Epithelial cell of prostate (primary cell): ENCODE results near the gene CDYL2.
"Not testable (repeated sequence)": the region's sequence is repeated elsewhere in the genome, so short reads cannot be mapped to it uniquely, and the experiment has no call there.

Source experiments
- DNase-seq: peaks from one replicate; pipeline ENCODE4 v3.0.0-alpha.2; 2011; ENCODE audit warnings: low read depth, low spot score
- H3K27ac ChIP-seq: fragments of 450-650 bp; 2 replicates; pipeline ENCODE4 v1.5.1; 2017; ENCODE audit warnings: mild to moderate bottlenecking

The CDYL2 gene, protein sequence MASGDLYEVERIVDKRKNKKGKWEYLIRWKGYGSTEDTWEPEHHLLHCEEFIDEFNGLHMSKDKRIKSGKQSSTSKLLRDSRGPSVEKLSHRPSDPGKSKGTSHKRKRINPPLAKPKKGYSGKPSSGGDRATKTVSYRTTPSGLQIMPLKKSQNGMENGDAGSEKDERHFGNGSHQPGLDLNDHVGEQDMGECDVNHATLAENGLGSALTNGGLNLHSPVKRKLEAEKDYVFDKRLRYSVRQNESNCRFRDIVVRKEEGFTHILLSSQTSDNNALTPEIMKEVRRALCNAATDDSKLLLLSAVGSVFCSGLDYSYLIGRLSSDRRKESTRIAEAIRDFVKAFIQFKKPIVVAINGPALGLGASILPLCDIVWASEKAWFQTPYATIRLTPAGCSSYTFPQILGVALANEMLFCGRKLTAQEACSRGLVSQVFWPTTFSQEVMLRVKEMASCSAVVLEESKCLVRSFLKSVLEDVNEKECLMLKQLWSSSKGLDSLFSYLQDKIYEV

DNA sequence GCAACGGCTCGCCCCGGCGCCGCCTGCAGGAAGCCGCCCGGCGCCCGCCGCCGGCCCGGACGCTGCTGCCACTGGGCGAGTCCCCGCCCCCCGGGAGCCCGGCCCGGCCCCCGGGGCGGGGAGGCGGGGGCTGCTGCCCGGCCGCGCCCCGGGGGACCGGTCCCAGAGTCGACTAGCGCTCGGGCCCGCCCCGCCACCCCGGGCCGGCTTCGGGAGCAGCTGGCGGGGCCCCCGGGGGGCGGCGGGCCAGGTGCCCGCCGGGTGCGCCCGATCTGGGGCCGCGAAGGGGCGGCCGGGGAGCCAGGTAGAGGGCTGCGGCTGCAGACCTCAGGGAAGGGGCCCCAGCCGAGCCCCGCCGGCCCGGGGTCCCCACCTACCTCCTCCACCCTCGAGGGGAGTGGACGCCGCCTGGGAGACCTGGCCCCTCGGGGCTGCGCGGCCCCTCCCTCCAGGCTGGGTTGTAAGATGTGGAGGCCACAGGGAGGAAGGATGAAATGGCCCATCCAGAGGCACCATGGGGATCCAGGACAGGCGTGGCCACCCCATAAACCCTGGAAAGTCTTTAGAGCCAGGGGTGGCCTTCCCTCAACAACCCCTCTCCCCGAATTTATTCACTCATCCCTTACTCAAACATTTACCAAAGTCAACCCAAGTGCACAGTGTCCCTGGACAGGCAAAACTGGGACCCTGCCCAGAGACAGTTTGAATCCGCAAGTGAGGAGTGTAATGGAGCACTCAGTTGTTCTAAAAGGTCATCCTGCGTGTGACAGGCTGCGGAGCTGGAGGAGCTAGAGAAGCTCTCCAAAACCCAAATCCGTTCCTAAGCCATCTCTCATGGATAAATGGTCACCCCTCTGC, at the start of gene CDYL2:
CDYL2 (minus strand) TSS at position 73 of the 858 bp plus-strand sequence. CDS start 425 bp downstream, outside the sequence.
- H3K27ac ChIP-seq = peak within 1 kb of the TSS; percentile 41
- no peak for DNase-seq

DNA sequence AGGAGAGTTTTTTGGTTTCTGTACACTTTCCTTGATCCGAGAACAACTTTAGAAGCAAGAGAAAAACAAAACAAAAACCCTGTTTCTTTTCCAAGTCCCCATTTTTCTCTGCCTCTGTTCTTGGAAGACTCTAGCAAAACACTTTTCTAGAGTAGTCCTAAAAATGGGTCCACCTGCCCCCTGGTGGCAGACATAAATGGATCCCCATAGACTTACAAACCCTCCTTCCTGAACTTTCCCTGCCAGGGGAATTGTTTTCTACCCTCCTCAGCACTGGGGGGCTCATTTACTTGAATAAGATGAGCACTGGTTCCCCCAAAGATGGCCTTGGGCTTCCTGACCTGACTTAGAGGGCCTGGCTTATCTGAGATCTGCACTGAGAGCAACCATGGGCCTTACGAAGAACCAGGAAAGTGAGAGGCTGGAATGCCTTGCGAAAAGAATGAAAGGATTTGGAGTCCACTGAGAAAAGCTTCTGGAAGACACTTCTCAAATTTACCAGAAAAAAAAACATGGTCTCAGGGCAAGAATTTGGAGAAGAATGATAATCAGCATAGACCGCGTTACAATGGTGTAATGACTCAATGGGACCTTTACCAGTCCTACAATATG, 48.0 kb upstream of the CDYL2 start:
- H3K27ac ChIP-seq = no peak overlapping the region
- DNase-seq = no peak

DNA sequence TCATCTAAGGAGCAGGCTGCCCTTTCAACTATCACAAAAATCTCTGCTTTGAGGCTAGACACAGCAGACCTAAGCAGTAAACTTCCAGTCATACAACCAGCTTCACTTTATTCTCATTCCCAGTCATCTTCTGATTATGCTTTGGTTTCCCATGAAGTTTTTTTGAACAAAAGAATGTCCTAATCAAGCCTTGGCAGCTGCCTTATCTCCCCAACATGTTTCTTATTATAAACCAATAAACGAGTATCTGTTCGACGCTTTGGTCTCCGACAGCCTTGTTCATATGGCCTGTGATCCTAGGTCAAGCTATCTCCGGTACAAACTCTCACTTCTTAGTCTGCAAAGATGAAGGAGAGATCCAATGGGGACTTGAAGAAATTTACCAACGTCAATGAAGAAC, 47.4 kb upstream of the CDYL2 start:
- DNase-seq = no peak
- no peak overlapping the region for H3K27ac ChIP-seq

DNA sequence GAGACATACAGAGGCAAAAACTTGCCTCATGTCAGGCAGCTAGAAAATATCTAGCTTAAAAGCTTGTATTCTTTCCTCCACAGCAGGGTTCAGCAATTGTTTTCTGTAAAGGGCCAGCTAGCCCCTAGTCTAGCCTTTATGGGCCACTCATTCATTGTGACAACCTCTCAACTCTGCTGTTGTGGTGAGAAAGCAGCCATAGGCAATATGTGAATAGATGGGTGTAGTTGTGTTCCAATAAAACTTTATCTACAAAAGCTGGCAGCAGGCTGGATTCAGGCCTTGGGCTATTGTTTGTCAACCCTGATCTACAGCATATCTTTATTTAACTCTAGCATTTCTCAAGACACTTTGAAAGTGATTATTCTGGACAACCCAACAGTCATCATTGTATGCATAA, 46.4 kb upstream of the CDYL2 start:
- H3K27ac ChIP-seq = no peak overlapping the region

DNA sequence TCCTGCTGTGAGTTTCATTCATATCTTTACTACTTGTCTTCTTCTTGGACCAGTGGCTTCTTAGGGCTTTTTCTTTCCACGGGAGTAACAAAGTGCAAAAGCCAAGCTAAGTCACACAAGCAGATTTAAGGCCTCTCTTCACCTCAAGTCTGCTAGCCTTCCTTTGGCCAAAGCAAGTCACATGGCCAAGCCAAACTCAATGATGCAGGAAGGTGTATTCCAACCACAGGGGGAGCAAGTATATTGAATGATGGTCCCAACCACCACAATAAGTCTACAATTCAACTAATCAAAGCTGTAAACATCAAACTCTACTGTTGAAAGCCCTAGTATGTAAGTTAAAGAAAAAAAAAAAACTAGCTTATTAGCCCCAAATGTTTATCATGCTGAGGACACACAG, 44.5 kb upstream of the CDYL2 start:
- DNase-seq = no peak
- no peak overlapping the region for H3K27ac ChIP-seq

More for the DNA sequence above, 46.4 kb upstream of the CDYL2 start:
- DNase-seq = no peak

DNA sequence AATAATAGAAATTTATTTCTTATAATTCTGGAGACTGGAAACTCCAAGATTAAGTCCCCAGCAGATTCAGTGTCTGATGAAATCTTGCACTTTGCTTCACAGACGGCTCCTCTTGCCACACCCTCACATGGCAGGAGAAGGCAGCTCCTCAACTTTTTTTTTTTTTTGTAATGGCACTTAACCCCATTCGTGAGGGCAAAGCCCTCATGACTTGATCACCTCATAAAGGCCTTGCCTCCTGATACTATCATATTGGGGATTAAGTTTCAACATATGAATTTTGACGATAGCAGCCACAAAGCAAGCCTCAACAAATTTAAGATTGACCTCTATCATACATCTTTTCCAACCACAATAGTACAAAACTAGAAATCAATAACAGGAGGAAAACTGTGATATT, 42.3 kb upstream of the CDYL2 start:
- DNase-seq = no peak
- H3K27ac ChIP-seq = no peak overlapping the region

DNA sequence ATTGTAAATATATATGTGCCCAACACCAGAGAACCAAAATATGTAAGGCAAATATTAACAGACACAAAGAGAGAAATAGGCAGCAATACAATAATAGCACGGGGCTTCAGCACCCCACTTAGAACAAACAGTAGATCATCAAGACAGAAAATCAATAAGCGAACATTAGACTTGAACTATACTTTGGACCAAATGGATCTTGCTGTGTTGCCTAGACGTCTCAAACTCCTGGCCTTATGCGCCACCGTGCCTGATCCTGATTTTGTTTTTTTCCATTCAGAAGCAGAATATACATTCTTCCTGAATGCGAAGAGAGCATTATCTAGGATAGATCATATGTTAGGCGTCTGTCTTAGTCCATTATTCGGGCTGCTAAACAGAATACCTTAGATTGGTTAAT, 41.9 kb upstream of the CDYL2 start:
- no peak for DNase-seq

DNA sequence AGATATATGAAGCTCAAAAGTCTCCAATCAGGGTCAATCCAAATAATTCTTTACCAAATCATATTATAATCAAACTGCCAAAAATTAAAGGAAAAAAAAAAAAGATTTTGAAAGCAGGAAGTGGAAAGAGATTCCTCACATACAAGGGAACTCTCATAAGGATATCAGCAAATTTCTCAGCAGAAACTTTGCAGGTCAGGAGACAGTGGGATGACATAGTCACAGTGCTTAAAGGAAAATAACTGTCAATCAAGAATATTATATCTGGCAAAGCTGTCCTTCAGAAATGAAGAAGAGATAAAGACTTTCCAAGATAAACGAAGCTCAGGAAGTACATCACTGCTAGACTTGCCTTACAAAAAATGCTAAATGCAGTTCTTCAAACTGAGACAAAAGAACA, 40.0 kb upstream of the CDYL2 start:
- DNase-seq = no peak
- H3K27ac ChIP-seq = no peak overlapping the region

More for the DNA sequence above, 41.9 kb upstream of the CDYL2 start:
- no peak overlapping the region for H3K27ac ChIP-seq

DNA sequence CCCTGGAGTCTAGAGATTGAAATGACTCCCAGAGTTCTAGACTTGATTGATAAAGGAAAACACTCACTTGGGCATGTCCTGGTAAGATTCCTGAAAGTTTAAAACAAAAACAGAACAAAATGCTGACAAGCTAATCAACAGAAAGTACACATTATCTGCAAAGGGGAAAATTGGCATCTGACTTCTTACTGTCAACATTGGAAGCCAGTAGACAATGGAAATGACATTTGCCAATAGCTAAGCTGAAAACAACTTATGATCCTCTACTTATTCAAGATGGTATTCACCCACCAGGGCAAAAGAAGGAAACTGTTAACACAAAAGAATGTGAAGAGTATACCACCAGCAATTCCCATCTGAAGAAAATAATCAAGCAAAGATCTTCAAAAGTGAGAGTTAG, 36.8 kb upstream of the CDYL2 start:
- H3K27ac ChIP-seq = no peak overlapping the region

DNA sequence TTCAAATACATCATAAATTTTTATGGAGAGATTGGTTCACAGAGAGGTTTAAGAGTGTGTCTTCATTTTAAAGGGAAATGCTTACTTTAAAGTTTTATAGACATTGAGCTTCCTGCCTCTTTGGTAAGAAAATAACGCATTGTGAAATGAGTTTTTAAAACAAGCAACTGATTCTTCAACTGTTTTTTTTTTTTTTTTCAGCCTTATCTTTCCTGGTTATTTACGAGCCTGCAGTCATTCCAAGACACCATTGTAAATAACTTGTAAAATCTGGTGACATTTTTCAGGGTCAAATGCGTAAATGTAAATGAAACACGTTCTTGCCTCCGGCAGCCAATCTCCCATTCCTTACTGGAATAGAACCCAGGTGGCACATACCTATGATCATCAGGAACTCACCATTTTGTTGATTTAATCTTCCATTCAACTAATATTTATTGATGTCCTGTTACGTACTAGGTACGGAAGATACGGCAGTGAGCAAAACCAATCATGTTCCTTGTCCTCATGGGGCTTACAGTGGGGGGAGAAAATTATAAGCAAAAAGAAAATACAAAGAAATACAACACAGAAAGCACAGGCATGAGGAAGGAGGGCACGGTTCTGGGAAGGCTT, 33.2 kb upstream of the CDYL2 start:
- no peak overlapping the region for H3K27ac ChIP-seq
- DNase-seq = peak; percentile 8

More for the DNA sequence above, 36.8 kb upstream of the CDYL2 start:
- DNase-seq = no peak

DNA sequence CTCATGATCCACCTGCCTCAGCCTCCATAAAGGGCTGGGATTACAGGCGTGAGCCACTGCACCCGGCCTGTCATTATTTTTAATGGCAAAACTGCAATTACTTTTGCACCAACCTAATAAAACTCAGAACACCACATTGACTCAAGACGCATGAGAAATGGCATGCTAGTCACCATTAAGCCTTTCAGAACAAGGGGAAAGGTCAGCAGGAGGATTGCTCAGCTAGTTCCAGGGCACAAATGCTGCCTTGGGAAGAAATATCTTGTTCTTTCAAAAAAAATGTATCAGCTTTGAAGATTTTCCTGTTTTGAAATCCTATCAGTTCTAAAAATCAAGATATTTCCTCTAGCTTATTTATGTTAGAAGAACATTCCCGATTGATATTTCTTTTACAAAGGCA, 32.4 kb upstream of the CDYL2 start:
- H3K27ac ChIP-seq = no peak overlapping the region
- no peak for DNase-seq

DNA sequence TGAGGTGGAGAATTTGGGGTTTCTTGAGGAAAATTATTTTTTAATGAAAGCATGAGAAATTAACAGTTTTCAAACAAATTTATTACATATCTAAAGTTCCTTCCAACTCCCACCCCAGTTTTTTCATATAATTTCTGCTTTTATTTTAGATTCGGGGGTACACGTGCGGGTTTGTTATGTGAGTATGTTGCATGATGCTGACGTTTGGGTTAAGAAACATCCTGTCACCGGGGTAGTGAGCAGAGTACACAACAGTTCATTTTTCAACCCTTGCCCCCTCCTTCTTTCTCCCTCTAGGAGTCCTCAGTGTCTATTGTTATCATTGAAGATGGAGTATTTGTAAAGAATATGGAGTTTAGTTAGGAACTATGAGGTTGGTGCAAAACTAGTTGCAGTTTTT, 31.8 kb upstream of the CDYL2 start:
- no peak overlapping the region for H3K27ac ChIP-seq
- DNase-seq = no peak

DNA sequence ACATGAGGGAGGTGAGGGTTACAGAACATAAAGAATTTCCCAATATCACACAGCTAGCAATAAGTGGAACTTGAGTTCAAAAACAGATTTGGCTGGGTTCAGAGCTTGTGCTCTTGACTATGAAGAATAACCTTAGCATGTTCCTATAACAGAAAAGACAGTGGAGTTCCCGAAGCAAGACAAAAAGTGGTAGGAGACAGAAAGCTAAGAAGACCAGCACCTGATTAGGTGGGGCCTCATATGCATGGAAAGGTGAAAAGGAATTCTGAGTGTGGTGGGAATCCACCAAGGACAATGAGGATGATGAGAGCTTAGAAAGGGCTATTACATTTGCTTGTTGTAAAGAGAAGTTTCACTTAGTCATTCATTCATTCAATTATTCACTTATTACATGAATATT, 26.6 kb upstream of the CDYL2 start:
- no peak for DNase-seq

DNA sequence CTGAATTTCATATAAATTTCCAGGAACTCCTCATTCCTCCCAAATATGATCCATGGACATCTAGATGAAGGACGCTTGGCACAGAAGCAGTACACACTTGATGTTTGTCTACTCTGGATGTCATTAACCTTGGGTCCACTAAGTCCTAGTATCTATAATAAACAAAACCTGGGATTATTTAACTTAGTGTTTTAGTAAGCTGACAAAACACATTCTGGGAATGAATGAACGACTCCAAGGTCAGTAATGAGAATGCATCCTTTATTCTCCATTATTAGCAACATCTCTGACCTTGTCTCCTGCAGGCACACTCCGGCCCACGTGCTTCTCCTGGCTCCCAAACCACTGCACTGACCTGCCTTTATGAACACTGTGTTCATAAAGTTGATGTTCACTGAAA, 24.1 kb upstream of the CDYL2 start:
- H3K27ac ChIP-seq = no peak overlapping the region

More for the DNA sequence above, 26.6 kb upstream of the CDYL2 start:
- no peak overlapping the region for H3K27ac ChIP-seq

DNA sequence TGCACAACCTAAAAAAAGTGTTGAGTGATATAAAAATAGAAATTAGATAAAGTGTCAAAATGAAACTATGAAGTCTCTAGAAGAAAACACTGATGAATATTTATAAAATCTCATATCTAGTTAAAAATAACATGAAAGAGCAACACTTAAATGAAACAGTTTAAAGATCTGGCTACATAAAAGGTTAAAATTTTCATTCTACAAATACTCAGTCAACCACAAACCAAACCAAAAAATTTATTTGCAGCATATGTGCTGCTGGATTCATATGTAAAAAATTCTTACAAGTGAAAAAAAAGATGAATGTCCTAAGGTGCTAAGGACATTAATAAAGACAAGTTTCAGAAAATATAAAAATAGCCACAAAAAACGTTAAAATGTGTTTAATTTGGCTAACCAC, 22.6 kb upstream of the CDYL2 start:
- no peak for DNase-seq
- no peak overlapping the region for H3K27ac ChIP-seq

More for the DNA sequence above, 24.1 kb upstream of the CDYL2 start:
- DNase-seq = no peak

DNA sequence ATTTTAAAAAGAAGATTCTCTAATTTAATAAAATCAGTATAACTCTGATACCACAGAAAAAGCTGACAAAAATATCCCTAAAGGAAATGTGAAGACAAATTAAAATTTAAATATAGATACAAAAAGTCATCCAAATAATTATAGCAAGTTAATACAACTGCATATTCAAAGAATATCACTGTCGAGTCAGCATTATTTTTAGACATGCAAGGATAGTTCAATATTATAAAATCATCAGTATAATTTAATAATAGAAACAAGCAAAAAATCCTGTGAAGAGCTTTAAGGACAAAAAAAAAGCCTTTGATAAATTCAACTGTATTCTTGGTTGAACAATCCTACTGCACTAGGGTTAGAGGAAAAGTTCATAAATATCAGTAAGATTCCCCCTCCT, 21.0 kb upstream of the CDYL2 start:
- no peak for DNase-seq
- H3K27ac ChIP-seq = no peak overlapping the region

DNA sequence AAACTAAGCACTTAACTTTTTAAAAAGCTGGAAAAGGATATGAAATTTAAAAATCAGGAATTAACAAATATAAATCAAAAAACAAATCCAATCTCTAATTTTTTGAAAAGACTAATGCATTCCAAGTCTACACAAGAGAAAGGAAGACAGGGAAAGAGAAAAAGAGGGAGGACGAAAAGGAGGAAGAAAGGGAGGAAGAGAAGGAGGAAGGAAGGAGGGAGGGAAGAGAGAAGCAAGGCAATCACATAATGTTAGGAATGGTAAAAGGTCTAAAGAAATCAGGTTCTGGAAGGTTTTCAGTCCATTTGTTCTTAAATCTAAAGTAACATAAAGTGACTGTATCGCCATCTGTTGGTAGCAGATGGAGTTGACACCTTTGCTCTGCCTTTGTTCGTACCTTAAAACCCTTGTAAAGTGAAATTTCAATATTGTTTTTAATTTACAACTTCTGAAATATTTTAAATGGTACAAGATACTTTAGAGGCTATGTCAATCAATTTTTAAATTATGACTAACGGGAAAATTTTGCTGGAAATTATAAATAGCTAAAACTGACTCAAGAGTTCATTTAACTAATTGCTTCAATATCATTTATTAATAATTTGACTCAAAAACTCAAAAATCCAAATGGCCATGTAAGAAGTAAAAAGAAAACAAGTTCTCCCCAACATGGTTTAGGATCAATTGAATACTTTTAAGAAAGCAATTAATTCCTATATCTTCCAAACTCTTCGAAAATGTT, 20.4 kb upstream of the CDYL2 start:
- no peak overlapping the region for H3K27ac ChIP-seq

DNA sequence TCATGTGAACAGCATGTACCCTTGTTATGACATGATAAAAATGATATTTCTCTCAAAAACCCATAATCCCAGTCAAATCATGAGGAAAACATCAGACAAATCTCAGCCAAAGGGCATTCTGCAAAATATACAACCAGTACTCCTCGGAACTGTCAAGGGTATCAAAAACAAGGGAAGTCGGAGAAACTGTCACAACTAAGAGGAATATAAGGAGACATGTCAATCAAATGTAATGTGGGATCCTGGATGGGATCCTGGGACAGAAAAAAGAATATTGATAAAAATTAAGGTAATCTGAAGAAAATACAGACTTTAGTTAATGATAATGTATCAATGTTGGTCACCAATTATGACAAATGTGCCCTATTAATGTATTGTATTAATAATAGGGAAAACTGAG, 15.6 kb upstream of the CDYL2 start:
- DNase-seq = no peak
- H3K27ac ChIP-seq = no peak overlapping the region

More for the DNA sequence above, 20.4 kb upstream of the CDYL2 start:
- DNase-seq = no peak

DNA sequence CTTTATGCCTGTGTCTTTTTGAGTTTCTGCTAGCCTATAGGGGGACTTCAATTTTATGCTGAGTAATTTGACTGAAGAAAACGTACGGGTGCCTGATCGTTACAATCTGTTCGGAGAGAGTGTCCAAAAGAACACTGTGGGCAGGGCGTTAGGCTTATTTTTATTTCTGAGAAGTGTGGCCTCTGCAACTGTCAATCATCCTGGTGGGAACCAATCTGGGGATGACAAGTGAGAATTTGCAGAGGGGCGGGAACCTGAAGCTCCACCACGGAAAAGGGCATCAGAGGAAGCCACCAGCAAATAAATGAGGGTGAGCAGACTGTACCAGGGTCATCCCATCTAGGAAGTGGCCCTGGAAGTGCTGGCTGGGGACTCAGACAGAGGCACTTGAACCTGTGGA, 12.0 kb upstream of the CDYL2 start:
- no peak for DNase-seq

DNA sequence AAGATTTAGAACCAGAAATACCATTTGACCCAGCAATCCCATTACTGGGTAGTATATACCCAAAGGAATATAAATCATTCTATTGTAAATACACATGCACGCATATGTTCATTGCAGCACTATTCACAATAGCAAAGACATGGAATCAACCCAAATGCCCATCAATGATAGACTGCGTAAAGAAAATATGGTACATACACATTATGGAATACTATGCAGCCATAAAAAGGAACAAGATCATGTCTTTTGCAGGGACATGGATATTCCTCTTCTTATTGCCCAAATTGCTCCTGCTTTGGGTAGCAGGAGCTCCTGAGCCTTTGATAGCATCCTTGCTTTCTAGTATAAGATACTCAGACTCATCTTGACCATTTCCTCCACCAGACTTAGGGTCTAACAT, 10.9 kb upstream of the CDYL2 start:
- H3K27ac ChIP-seq, DNase-seq: not testable (repeated sequence)

More for the DNA sequence above, 12.0 kb upstream of the CDYL2 start:
- no peak overlapping the region for H3K27ac ChIP-seq
